ENCODE results near the gene GMNC.
"Not testable (repeated sequence)": the region's sequence is repeated elsewhere in the genome, so short reads cannot be mapped to it uniquely, and the experiment has no call there.

The GMNC gene

GRCh38 chr3:190883141-190883540, 20.6 kb upstream of the GMNC start:
- no peak overlapping the region for H2AK5ac ChIP-seq (ENCODE audit: low read length, severe bottlenecking)

GRCh38 chr3:190877925-190878324, 15.4 kb upstream of the GMNC start:
- Histone ChIP-seq H2BK15ac (ENCODE audit: low read depth, poor library complexity, severe bottlenecking) (no peak overlapping the region), H2AK5ac (ENCODE audit: low read length, severe bottlenecking) (no peak overlapping the region), H3K4me1 (ENCODE audit: control insufficient read depth, insufficient read depth, low read depth, low read length) (no peaks in the 10 kb centered on the region), H3K4ac (ENCODE audit: low read depth in 1 of 2, low read length in 2 of 2) (no peak overlapping the region), H2BK120ac (ENCODE audit: low read depth, low read length) (no peak overlapping the region), H2AFZ (ENCODE audit: low read depth, low read length) (no peak overlapping the region), H3K9ac (ENCODE audit: low read length) (no peak overlapping the region), H3K79me1 (replicated peaks; ENCODE audit: low read length, poor library complexity, severe bottlenecking) (no peaks in the 10 kb centered on the region), H3K14ac (ENCODE audit: low read length in 2 of 2) (no peak overlapping the region), H3K18ac (ENCODE audit: low read depth in 1 of 2, low read length in 2 of 2) (no peak overlapping the region), H2BK5ac (ENCODE audit: low read depth, low read length, poor library complexity, severe bottlenecking) (no peak overlapping the region), H3K27ac (ENCODE audit: low read length, poor library complexity, severe bottlenecking) (no peak overlapping the region), H3K9me3 (ENCODE audit: control insufficient read depth, low read length) (no peaks in the 10 kb centered on the region), H4K91ac (ENCODE audit: low read length) (no peak overlapping the region), H3K4me2 (ENCODE audit: low read length, poor library complexity, severe bottlenecking) (no peak overlapping the region), H3K27me3 (ENCODE audit: control insufficient read depth in 1 of 2, insufficient read depth in 1 of 2, low read length in 2 of 2) (no peaks in the 10 kb centered on the region), H3K4me3 (ENCODE audit: insufficient read depth in 1 of 2, low read depth in 1 of 2, low read length in 2 of 2) (no peak overlapping the region), H2BK12ac (ENCODE audit: low read length in 2 of 2) (no peak overlapping the region), H3K36me3 (ENCODE audit: control insufficient read depth in 1 of 2, insufficient read depth in 2 of 2, low read depth in 1 of 2, low read length in 2 of 2) (no peaks in the 10 kb centered on the region), H4K8ac (ENCODE audit: low read length) (no peak overlapping the region), H3K23ac (ENCODE audit: low read length in 2 of 2) (no peak overlapping the region)
- 83% methylated on average over 14 of the region's 17 CpGs for WGBS
- no peak for DNase-seq

More at GRCh38 chr3:190883141-190883540, 20.6 kb upstream of the GMNC start:
- H2BK12ac ChIP-seq (ENCODE audit: low read length in 2 of 2): no peak overlapping the region
- H2BK5ac ChIP-seq (ENCODE audit: low read depth, low read length, poor library complexity, severe bottlenecking): no peak overlapping the region
- H4K91ac ChIP-seq (ENCODE audit: low read length): no peak overlapping the region
- 85% methylated on average over 3 of the region's 3 CpGs for WGBS
- no peaks in the 10 kb centered on the region for H3K9me3 ChIP-seq (ENCODE audit: control insufficient read depth, low read length)
- no peaks in the 10 kb centered on the region for H3K79me1 ChIP-seq (replicated peaks; ENCODE audit: low read length, poor library complexity, severe bottlenecking)
- H3K4me3 ChIP-seq (ENCODE audit: insufficient read depth in 1 of 2, low read depth in 1 of 2, low read length in 2 of 2): no peak overlapping the region
- no peak overlapping the region for H3K23ac ChIP-seq (ENCODE audit: low read length in 2 of 2)
- no peak overlapping the region for H2AFZ ChIP-seq (ENCODE audit: low read depth, low read length)
- no peak overlapping the region for H3K4me2 ChIP-seq (ENCODE audit: low read length, poor library complexity, severe bottlenecking)
- no peak overlapping the region for H3K9ac ChIP-seq (ENCODE audit: low read length)
- H3K27me3 ChIP-seq (ENCODE audit: control insufficient read depth in 1 of 2, insufficient read depth in 1 of 2, low read length in 2 of 2): no peaks in the 10 kb centered on the region
- H3K27ac ChIP-seq (ENCODE audit: low read length, poor library complexity, severe bottlenecking): no peak overlapping the region
- DNase-seq: no peak
- no peaks in the 10 kb centered on the region for H3K4me1 ChIP-seq (ENCODE audit: control insufficient read depth, insufficient read depth, low read depth, low read length)
- no peak overlapping the region for H4K8ac ChIP-seq (ENCODE audit: low read length)
- no peaks in the 10 kb centered on the region for H3K36me3 ChIP-seq (ENCODE audit: control insufficient read depth in 1 of 2, insufficient read depth in 2 of 2, low read depth in 1 of 2, low read length in 2 of 2)
- H3K14ac ChIP-seq (ENCODE audit: low read length in 2 of 2): no peak overlapping the region
- no peak overlapping the region for H2BK120ac ChIP-seq (ENCODE audit: low read depth, low read length)
- H3K18ac ChIP-seq (ENCODE audit: low read depth in 1 of 2, low read length in 2 of 2): no peak overlapping the region
- H3K4ac ChIP-seq (ENCODE audit: low read depth in 1 of 2, low read length in 2 of 2): no peak overlapping the region
- no peak overlapping the region for H2BK15ac ChIP-seq (ENCODE audit: low read depth, poor library complexity, severe bottlenecking)

- H2BK120ac ChIP-seq (ENCODE audit: low read depth, low read length); H2AFZ ChIP-seq (ENCODE audit: low read depth, low read length); H3K27ac ChIP-seq (ENCODE audit: low read length, poor library complexity, severe bottlenecking); DNase-seq; H3K4ac ChIP-seq (ENCODE audit: low read depth in 1 of 2, low read length in 2 of 2); H3K36me3 ChIP-seq (ENCODE audit: control insufficient read depth in 1 of 2, insufficient read depth in 2 of 2, low read depth in 1 of 2, low read length in 2 of 2); H2BK12ac ChIP-seq (ENCODE audit: low read length in 2 of 2); H3K4me2 ChIP-seq (ENCODE audit: low read length, poor library complexity, severe bottlenecking); H2AK5ac ChIP-seq (ENCODE audit: low read length, severe bottlenecking); H3K79me1 ChIP-seq (replicated peaks; ENCODE audit: low read length, poor library complexity, severe bottlenecking); H3K9me3 ChIP-seq (ENCODE audit: control insufficient read depth, low read length); H4K91ac ChIP-seq (ENCODE audit: low read length); H3K23ac ChIP-seq (ENCODE audit: low read length in 2 of 2); H4K8ac ChIP-seq (ENCODE audit: low read length); H3K4me3 ChIP-seq (ENCODE audit: insufficient read depth in 1 of 2, low read depth in 1 of 2, low read length in 2 of 2); H3K9ac ChIP-seq (ENCODE audit: low read length); H3K27me3 ChIP-seq (ENCODE audit: control insufficient read depth in 1 of 2, insufficient read depth in 1 of 2, low read length in 2 of 2); H3K14ac ChIP-seq (ENCODE audit: low read length in 2 of 2); H3K4me1 ChIP-seq (ENCODE audit: control insufficient read depth, insufficient read depth, low read depth, low read length); H2BK15ac ChIP-seq (ENCODE audit: low read depth, poor library complexity, severe bottlenecking); H2BK5ac ChIP-seq (ENCODE audit: low read depth, low read length, poor library complexity, severe bottlenecking); H3K18ac ChIP-seq (ENCODE audit: low read depth in 1 of 2, low read length in 2 of 2): not testable (repeated sequence)
- WGBS: 63% methylated on average over 3 of the region's 7 CpGs
Observed at GRCh38 chr3:190876433-190876832, 13.9 kb upstream of the GMNC start.

- H2AFZ ChIP-seq (ENCODE audit: low read depth, low read length); H3K27ac ChIP-seq (ENCODE audit: low read length, poor library complexity, severe bottlenecking); H3K27me3 ChIP-seq (ENCODE audit: control insufficient read depth in 1 of 2, insufficient read depth in 1 of 2, low read length in 2 of 2); H3K4me1 ChIP-seq (ENCODE audit: control insufficient read depth, insufficient read depth, low read depth, low read length); H2BK12ac ChIP-seq (ENCODE audit: low read length in 2 of 2); H3K9ac ChIP-seq (ENCODE audit: low read length); H2BK15ac ChIP-seq (ENCODE audit: low read depth, poor library complexity, severe bottlenecking); H4K91ac ChIP-seq (ENCODE audit: low read length); H3K4ac ChIP-seq (ENCODE audit: low read depth in 1 of 2, low read length in 2 of 2); H2BK5ac ChIP-seq (ENCODE audit: low read depth, low read length, poor library complexity, severe bottlenecking); H3K23ac ChIP-seq (ENCODE audit: low read length in 2 of 2); H2BK120ac ChIP-seq (ENCODE audit: low read depth, low read length); H3K4me3 ChIP-seq (ENCODE audit: insufficient read depth in 1 of 2, low read depth in 1 of 2, low read length in 2 of 2); H3K9me3 ChIP-seq (ENCODE audit: control insufficient read depth, low read length); H2AK5ac ChIP-seq (ENCODE audit: low read length, severe bottlenecking); DNase-seq; H4K8ac ChIP-seq (ENCODE audit: low read length); H3K79me1 ChIP-seq (replicated peaks; ENCODE audit: low read length, poor library complexity, severe bottlenecking); H3K14ac ChIP-seq (ENCODE audit: low read length in 2 of 2); H3K36me3 ChIP-seq (ENCODE audit: control insufficient read depth in 1 of 2, insufficient read depth in 2 of 2, low read depth in 1 of 2, low read length in 2 of 2); H3K4me2 ChIP-seq (ENCODE audit: low read length, poor library complexity, severe bottlenecking); H3K18ac ChIP-seq (ENCODE audit: low read depth in 1 of 2, low read length in 2 of 2): not testable (repeated sequence)
- WGBS: 85% methylated on average over 5 of the region's 9 CpGs
Observed at GRCh38 chr3:190875061-190875460, 12.6 kb upstream of the GMNC start.

All from mesenchymal stem cell (in vitro differentiated cells and primary cell).